SKM-1 (cell line): Measurements from ENCODE around the gene ASIC2.

ENCODE experiments used
- DNase-seq: peaks from one replicate; lab custom pipeline; 2025; ENCODE audit not compliant: unreplicated experiment; lab: John Stamatoyannopoulos, UW

ASIC2 gene

DNA sequence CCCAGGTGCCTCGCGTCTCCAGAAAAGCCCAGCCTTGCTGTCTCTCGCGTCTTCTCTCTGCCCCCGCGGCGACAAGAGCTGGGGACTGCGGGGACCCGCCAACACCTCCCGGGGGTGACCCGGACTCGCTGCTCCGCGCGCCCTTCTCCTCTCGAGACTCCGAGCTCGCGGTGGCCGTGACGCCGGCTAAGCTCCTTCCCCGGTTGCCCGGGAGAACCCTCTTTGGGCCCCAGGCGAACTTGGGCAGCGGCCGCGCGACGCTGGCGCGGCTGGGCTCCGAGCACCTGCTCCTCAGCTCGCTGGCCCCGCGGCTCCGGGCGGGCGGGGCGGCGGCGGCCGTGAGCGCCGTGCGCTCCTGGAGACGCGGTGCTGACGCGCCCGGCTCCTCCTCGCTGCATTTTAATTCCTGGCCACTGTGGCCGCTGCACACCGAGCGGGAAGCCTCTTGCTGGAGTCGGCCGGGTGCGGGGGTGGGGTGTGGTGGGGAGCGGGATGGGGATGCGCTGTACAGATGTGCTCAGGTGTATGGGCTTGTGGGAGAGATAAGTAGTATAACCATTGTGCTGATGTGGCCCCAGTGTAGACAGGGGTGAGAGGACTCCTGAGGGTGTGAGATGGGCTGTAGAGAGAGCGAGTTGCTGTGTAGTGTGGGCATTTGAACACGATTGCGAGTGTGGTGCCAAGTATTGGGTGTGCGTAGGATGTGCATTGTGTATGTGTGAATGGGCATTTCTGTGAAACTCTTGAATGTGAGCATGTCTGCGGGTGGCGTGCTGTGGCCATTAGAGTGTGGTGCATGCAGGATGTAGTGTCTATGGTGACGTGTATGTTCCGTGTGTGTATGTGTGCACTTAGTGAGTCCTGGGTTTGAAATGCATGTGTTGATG, at the start of gene ASIC2:
ASIC2 (minus strand) TSS at position 315 of the 887 bp plus-strand sequence.
- DNase-seq, result no peak

DNA sequence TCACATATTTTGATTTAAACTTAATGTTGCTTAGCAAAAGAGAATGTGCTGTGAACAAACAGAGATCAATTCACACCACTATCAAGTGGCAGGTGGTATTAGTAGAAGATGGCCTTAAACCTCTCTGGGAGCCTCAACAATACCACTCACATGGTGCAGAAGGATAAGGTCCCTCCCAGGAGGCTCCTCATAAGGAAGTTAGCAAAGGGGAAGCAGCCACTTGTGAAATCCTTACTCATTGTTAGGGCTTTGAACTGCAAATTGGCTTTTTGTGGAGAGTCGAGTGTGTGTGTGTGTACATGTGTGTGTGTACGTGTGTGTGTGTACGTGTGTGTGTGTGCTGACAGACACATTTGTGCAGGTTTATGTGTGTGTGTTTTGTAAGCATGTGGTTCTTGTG, 48.9 kb upstream of the ASIC2 start:
- DNase-seq, result no peak

GRCh38 chr17:33338242-33338641, 45.1 kb upstream of the ASIC2 start:
- DNase-seq, result no peak

DNA sequence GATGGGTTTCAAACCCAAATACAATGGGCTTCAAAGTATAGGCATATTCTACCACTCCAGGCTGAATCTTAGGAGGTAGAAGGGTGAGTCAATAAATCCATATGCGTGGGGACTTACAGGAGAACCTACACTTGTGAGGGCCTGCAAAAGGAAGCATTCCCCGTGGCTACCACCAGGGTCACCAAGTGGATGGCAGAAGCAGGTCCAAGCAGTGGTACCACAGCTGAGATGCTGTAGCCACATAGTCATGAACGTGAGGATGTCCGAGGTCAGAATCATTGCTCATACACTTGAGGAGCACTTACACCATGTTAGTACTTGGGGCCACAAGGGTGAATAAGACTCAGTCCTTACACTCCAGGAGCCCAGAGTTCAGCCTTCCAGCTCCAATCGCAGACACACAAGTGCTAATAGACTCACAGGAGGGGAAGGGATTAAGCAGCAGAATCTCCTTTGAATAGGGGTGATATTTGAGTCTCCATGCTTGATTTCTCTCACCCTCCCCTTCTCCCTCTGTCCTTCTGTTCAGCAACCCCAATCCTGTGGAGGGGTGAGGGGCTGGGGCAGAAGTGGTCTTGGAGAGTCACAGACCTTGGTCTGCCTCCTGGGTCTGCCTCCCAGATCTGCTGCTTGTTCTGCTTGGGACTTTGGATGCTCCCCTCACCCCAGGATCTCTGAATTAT, 42.5 kb upstream of the ASIC2 start:
- DNase-seq, result no peak

DNA sequence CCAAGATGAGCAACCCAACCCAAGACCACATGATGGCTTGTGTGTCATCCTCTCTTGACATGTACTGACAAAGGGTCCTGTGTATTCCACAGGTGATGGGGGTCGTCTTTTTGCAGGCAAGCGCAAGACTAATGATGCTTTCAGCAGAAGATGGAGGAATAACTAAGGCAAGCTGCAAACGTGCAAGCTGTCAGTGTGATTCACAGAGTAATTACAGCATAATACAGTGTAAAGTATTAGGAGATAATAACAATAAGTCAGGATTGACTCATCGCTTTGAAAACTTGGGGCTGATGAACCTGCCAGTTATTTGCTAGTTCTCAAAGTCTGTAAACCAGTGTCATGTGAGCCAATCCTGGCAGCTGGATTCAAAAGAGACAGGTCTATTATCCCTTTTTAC, 41.6 kb upstream of the ASIC2 start:
- DNase-seq, result no peak

- DNase-seq, result no peak
Measured at GRCh38 chr17:33330877-33331276, 37.8 kb upstream of the ASIC2 start.

DNA sequence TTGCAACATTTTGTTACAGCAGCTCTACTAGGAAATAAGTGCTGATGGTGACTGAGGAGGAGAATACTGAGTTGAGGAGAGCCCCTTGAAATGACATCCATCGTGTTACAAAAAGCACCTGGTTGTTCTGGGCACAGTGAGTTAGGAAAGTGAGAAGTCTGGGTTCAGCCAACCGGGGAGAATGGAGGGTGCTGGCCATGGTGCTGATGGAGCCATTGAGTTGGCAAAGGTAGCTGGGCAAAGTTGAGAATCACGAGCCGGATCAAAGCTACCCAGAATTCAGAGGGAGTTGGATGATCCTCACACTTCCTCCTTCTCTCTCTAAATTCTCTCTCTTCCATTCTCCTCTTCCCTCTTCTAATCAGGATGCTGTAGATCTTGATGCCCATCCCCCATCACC, 35.0 kb upstream of the ASIC2 start:
- no peak for DNase-seq

GRCh38 chr17:33324736-33325135, 31.6 kb upstream of the ASIC2 start:
- DNase-seq, result no peak

- no peak for DNase-seq
Measured at GRCh38 chr17:33322063-33322462, 29.0 kb upstream of the ASIC2 start.

DNA sequence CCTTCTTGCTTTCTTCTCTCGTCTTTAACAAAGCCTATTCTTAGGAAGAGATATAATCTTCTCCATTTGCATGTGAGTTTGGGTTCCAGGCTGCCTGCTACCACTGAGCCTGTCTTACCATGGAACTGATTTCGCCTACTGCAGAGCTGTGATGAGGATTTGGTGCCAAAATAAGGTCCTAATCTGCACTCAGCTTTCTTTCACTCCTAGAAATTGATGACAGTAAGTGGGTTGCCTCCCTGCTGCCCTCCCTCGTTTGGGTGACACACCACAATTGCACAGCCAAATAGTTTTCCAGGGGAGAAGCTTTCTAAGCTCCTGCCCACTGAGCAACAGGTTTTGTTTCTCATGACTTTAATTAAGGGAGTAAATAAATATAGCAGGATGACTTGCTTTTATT, 25.1 kb upstream of the ASIC2 start:
- no peak for DNase-seq

GRCh38 chr17:33316746-33317145, 23.7 kb upstream of the ASIC2 start:
- no peak for DNase-seq

DNA sequence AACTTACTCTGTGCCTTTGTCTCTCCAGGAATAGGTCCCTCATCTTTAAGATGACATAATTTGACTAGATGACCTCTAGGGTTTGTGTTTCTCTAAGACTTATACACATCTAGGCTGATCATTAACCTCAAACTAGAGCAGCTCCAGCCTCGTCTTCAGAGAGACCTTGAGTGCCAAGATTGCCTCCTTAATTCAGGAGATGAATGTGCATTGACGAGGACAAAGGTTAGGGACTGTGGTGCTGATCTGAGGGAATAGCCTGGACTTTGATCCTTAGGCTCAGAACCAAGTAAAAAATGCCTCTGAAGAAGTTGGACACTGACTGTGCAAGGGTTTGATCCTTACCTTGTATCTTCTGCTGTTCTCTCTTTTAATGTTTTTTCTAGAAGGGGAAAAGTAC, 17.2 kb upstream of the ASIC2 start:
- no peak for DNase-seq

GRCh38 chr17:33303254-33303653, 10.2 kb upstream of the ASIC2 start:
- no peak for DNase-seq

- no peak for DNase-seq
Measured at GRCh38 chr17:33302394-33302793, 9.3 kb upstream of the ASIC2 start.

DNA sequence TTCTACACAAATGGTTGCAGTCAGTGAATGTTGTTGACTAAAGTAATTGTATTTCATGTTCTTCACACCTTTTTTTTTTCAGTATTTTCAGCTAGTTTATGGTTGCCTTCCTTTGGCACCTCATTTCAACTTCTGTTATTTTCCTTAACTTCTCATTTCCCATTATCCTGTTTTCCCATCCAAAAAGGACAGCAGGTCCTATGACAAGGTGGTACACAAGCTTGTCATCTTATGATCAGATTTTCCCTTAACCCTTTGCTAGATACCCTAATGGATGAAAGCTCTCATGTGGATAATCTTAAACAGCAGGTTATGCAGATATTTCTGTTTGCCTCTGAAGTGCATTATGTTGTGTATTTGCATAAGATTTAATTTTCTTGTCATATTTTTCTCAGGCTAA, 7.1 kb upstream of the ASIC2 start:
- no peak for DNase-seq

DNA sequence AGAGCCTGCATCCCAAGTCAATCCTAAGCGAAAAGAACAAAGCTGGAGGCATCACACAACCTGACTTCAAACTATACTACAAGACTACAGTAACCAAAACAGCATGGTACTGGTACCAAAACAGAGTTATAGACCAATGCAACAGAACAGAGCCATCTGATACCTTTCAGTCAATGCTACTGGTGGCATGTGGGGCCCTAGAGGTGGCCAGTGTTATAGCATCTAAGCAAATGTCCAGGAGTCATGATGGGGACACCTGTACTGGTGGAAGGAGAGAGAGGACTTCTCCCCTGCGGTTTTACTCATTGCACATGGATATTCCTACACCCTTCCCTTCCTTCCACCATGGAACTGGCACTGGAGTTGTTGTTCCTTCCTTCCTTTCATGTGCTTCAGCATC, 6.0 kb upstream of the ASIC2 start:
- DNase-seq, result no peak

DNA sequence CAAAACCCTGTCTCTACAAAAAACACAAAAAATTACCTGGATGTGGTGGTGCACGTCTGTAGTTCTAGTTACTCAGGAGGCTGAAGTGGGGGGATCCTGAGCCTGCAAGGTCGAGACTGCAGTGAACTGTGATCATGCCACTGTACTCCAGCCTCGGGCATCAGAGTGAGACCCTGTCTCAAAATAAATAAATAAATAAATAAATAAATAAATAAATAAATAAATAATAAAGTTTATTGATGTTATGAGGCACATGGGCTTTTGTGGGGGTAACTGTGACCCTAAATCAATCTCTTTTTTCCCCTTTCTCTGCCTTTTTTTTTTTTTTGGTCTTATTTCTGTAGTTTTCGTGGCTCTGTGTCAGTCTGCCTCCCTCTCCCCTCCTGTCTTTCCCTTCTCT, 4.5 kb upstream of the ASIC2 start:
- DNase-seq, result no peak

DNA sequence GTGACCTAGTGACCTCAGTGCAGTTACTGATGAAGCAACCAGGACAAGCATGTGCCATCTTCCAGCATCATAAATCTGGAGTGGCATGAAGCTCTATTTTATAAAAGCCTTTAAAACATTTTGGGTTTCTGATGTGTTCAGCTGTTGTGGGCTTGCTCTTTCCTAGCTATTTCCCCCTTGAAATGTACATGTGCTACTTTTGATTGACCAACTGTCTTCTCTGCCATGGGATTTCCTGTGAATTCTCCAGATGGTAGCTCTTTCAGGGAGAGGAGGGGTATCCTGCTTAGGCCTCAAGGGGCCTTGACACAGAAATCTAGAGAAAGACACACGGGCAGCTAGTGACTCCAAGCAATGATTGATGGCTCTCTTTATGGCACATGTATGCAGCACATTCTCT, 1.9 kb upstream of the ASIC2 start:
- DNase-seq, result no peak

DNA sequence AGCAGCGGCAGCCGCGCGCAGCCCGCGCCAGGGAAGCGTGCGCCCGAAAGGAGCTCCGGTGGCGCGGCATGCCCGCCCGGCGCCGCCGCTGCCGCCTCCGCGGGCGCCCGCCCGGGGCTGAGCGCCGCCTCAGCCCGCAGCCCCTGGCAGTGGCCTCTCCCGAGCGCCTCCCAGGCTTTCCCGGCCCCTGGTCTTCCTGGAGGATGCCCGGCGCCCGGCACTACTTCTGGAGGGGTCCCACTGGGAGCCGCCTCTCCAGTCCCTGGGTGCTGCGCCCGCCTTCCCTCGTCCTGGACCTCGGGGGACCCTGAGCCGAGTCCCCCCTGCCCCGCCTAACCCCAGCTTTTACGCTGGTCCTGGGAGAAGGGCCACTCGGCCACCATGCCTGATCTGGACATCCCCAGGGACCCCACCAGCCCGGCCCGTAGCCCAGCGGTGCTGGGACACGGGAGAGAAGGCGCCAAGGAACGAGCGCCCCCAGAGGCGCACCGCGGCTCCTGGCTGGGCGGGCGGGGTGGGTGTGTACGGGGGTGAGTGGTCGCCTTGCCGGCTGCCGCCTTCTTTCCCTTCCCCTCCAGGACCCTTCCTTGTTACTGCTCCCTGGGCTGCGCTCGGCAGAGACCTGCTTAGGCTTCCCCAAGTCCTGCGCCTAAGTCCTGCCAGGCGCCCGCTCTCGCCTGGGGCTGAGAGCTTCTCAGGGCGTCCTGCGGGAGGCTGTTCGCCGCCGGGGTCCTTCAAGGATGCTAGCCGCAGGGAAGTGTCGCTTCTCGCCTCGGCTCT, 704 bp downstream of the ASIC2 start:
- DNase-seq, result no peak

- DNase-seq, result no peak
Measured at GRCh38 chr17:33291248-33292200, 1.6 kb downstream of the ASIC2 start.

DNA sequence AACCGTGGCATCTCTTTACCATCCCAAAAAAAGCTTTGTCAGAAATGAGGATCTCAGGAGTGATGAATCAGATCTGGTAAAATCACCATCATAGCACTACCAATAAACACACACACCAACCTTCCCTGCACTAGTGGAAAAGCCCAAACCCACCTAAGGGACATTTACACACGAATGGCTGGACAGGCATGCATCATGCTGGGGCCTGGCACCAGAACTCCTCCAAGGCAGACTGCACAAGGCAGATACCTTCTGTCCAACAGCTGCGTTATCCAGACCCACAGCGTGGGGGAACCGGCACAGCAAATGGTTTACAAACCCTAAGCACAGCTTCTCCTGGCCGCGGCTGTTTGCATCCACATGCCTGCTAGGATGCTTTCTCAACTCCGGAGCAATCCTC, 2.8 kb downstream of the ASIC2 start:
- no peak for DNase-seq
